PC-9 (cell line): Measurements from ENCODE around the gene INPP5J. TPM values are rescaled to one million over a fixed set of nuclear protein-coding genes. Genes with fewer than 3 reads are reported as not detected.

Experiments
- BruUV-seq: library from RNA; stranded (reverse); fragments of 400-500 nt; replicated peaks from 2 replicates; lab custom pipeline; 2021; lab: Mats Ljungman, UMichigan
- CTCF ChIA-PET: fragments of 300-600 bp; sonication (Branson Sonifier 250); formaldehyde crosslinking; loops from one replicate; lab custom pipeline; 2022; ENCODE audit warnings: antibody characterized with exemption; lab: Charles Lee
- POLR2A ChIA-PET: fragments of 300-600 bp; sonication (Branson Sonifier 250); formaldehyde crosslinking; loops from one replicate; lab custom pipeline; 2022; ENCODE audit warnings: antibody characterized with exemption; ENCODE audit not compliant: unreplicated experiment; lab: Charles Lee
- DNase-seq, 2 experiments: peaks; one replicate each; pipeline versions ENCODE4 v3.0.0 to v3.0.0-alpha.2; 2015 to 2022; ENCODE audit warnings: mixed read lengths in 1 of 2
- H2AFZ ChIP-seq: fragments of 200-600 bp; sonication (generic); 2 replicates; pipeline ENCODE4 v1.8.1; 2017; ENCODE audit warnings: antibody characterized with exemption
- H3F3A ChIP-seq: fragments of 200-600 bp; sonication (generic); 2 replicates; pipeline ENCODE4 v1.8.1; 2017; ENCODE audit warnings: antibody characterized with exemption, mild to moderate bottlenecking, low read depth; ENCODE audit not compliant: insufficient read depth
- H3K27ac ChIP-seq: fragments of 200-600 bp; sonication (generic); 2 replicates; pipeline ENCODE4 v1.6.1; 2016; ENCODE audit warnings: mixed run types
- H3K27me3 ChIP-seq: fragments of 200-600 bp; sonication (generic); 2 replicates; pipeline ENCODE4 v1.6.1; 2016; ENCODE audit warnings: low read depth, mixed run types; ENCODE audit not compliant: insufficient read depth
- H3K36me3 ChIP-seq: fragments of 200-600 bp; sonication (generic); 2 replicates; pipeline ENCODE4 v1.6.1; 2016; ENCODE audit warnings: low read depth, mixed run types
- H3K4me1 ChIP-seq: fragments of 200-600 bp; sonication (generic); replicated peaks from 2 replicates; pipeline ENCODE4 v1.6.1; 2016; ENCODE audit warnings: mixed run types; ENCODE audit not compliant: insufficient read depth
- H3K4me2 ChIP-seq: fragments of 200-600 bp; sonication (generic); 2 replicates; pipeline ENCODE4 v1.6.1; 2017; ENCODE audit warnings: mixed run types
- H3K4me3 ChIP-seq: fragments of 200-600 bp; sonication (generic); 2 replicates; pipeline ENCODE4 v1.6.1; 2016; ENCODE audit warnings: mixed run types
- H3K79me2 ChIP-seq: fragments of 200-600 bp; sonication (generic); 2 replicates; pipeline ENCODE4 v1.6.1; 2017; ENCODE audit warnings: low read depth, mixed run types
- H3K9me2 ChIP-seq: fragments of 200-600 bp; sonication (generic); 2 replicates; pipeline ENCODE4 v1.8.1; 2017; ENCODE audit warnings: mild to moderate bottlenecking; ENCODE audit not compliant: insufficient read depth
- H3K9me3 ChIP-seq: fragments of 200-600 bp; sonication (generic); 2 replicates; pipeline ENCODE4 v1.8.1; 2016; ENCODE audit warnings: low read depth; ENCODE audit not compliant: insufficient read depth
- H4K20me1 ChIP-seq: fragments of 200-600 bp; sonication (generic); 2 replicates; pipeline ENCODE4 v1.8.1; 2017; ENCODE audit not compliant: insufficient read depth
- CTCF ChIP-seq: fragments of 200-600 bp; sonication (generic); conservative IDR thresholded peaks from 2 replicates; pipeline ENCODE4 v1.6.1; 2017; ENCODE audit warnings: mixed run types, antibody characterized with exemption, mild to moderate bottlenecking, moderate library complexity
- EZH2 ChIP-seq: fragments of 200-600 bp; sonication (generic); IDR thresholded peaks from 2 replicates; pipeline ENCODE4 v1.8.0; 2017; ENCODE audit warnings: antibody characterized with exemption, low read depth
- intact Hi-C: fragments of 100-400 bp; cut with micrococcal nuclease; formaldehyde crosslinking; loops from one replicate; pipeline ENCODE4 v1.10.0; 2022; ENCODE audit not compliant: unreplicated experiment
- total RNA-seq: library from RNA; stranded (reverse); gene quantifications from 2 replicates; pipeline ENCODE4 v1.2.3, GENCODE V29; 2021

Gene INPP5J
- total RNA-seq, 1 experiment from 2014 or later, result 1.7 TPM

DNA sequence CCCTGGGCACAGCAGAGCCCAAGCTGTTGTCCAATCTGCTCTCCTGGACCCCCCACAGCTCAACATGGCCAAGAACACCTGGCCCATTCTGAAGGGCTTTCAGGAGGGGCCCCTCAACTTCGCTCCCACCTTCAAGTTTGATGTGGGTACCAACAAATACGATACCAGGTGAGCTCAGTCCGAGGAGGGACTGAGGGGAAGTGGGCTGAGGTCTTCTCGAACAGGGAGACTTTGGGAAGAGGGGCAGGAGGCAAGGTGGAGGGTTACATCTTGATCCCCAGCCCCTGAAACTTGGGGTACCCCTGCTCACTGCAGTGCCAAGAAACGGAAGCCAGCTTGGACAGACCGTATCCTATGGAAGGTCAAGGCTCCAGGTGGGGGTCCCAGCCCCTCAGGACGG, 5.4 kb downstream of the INPP5J start:
- Histone ChIP-seq H3K9me3 (no peaks in the 10 kb centered on the region), H3K27me3 (peaks cover 16% of the 10 kb centered on the region; the same call in 1 of the 2 replicates), H3K27ac (no peak overlapping the region), H3K4me3 (no peak overlapping the region), H3K9me2 (no peaks in the 10 kb centered on the region), H3F3A (peaks cover 31% of the 10 kb centered on the region), H3K4me2 (no peak overlapping the region), H3K79me2 (no peaks in the 10 kb centered on the region), H3K4me1 (peaks cover 21% of the 10 kb centered on the region), H4K20me1 (no peaks in the 10 kb centered on the region), H2AFZ (no peak overlapping the region), H3K36me3 (no peaks in the 10 kb centered on the region)
- intact Hi-C loops, result no loop called here
- POLR2A ChIA-PET, result no interaction called here
- BruUV-seq, result no TSS peak
- no peak for DNase-seq
- TF ChIP-seq CTCF (no peak), EZH2 (no peak)
- CTCF ChIA-PET, result interaction anchor here (0.6 kb wide), 1 partner anchor 145 kb away, joined by 10 read pairs; no protein-coding TSS in a partner anchor

DNA sequence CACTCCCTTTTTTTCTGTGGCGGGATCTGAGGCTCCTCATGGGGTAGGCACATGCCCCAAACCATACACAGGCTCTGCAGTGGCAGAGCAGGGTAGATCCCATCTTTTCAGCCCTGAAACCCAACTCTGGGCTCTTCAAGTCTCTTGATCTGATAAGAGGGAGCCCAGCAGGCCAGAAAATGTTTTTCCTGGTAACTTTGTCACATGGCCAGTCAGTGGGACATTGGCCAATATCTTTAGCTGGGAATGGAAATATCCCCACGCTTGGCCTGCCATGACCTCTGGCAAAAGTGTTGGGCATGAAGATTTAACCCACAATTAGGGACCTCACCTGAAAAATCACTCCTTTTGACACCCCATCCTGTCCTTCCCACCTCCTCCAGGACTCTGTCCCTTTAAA, 8.1 kb downstream of the INPP5J start:
- H3K36me3 ChIP-seq, result no peaks in the 10 kb centered on the region
- no peaks in the 10 kb centered on the region for H3K9me3 ChIP-seq
- DNase-seq, result peak; percentile 32 to 39
- no peaks in the 10 kb centered on the region for H3K79me2 ChIP-seq
- peaks cover 21% of the 10 kb centered on the region for H3K4me1 ChIP-seq
- H3K27me3 ChIP-seq, result no peaks in the 10 kb centered on the region
- CTCF ChIA-PET, result interaction anchor here (1.1 kb wide), 1 partner anchor 23 kb away, joined by 3 read pairs; the partner anchor contains the start of gene SELENOM
- TF ChIP-seq EZH2, result no peak
- no peak for TF ChIP-seq CTCF
- H4K20me1 ChIP-seq, result no peaks in the 10 kb centered on the region
- no peaks in the 10 kb centered on the region for H3K9me2 ChIP-seq
- H2AFZ ChIP-seq, result no peak overlapping the region
- POLR2A ChIA-PET, result no interaction called here
- H3F3A ChIP-seq, result peaks cover 27% of the 10 kb centered on the region
- intact Hi-C loops, result no loop called here
- no TSS peak for BruUV-seq
- H3K4me2 ChIP-seq, result no peak overlapping the region
- H3K27ac ChIP-seq, result no peak overlapping the region
- no peak overlapping the region for H3K4me3 ChIP-seq

DNA sequence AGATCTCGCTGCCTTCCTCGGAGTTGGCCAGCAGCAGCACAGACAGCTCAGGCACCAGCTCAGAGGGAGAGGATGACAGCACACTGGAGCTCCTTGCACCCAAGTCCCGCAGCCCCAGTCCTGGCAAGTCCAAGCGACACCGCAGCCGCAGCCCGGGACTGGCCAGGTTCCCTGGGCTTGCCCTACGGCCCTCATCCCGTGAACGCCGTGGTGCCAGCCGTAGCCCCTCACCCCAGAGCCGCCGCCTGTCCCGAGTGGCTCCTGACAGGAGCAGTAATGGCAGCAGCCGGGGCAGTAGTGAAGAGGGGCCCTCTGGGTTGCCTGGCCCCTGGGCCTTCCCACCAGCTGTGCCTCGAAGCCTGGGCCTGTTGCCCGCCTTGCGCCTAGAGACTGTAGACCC, 11.1 kb downstream of the INPP5J start:
- H3K79me2 ChIP-seq, result no peaks in the 10 kb centered on the region
- intact Hi-C loops, result no loop called here
- no peak overlapping the region for H3K4me2 ChIP-seq

More for the DNA sequence above, 11.1 kb downstream of the INPP5J start:
- Histone ChIP-seq H3K9me2 (no peaks in the 10 kb centered on the region), H3K4me1 (peaks cover 21% of the 10 kb centered on the region), H3K36me3 (no peaks in the 10 kb centered on the region), H2AFZ (no peak overlapping the region), H3K27ac (no peak overlapping the region), H4K20me1 (no peaks in the 10 kb centered on the region), H3K27me3 (no peaks in the 10 kb centered on the region; the same call in none of the 2 replicates), H3K9me3 (no peaks in the 10 kb centered on the region), H3F3A (peaks cover 27% of the 10 kb centered on the region), H3K4me3 (no peak overlapping the region)
- peak in 1 of 2 experiments; percentile 21 for DNase-seq
- TF ChIP-seq CTCF (no peak), EZH2 (no peak)
- ChIA-PET POLR2A (no interaction called here), CTCF (no interaction called here)
- no TSS peak for BruUV-seq
